ENCODE data around the gene PLSCR2. TPM values are rescaled to one million over a fixed set of nuclear protein-coding genes. Genes with fewer than 3 reads are reported as not detected.

The PLSCR2 gene
- polyA plus RNA-seq, 3 donors, result not detected

GRCh38 chr3:146493761-146494160 lies 24.4 kb upstream of the PLSCR2 start:
- Histone ChIP-seq H3K4me1 (ENCODE audit: control insufficient read depth in 1 of 2, insufficient read depth in 2 of 2, low read length in 2 of 2) (no peaks in the 10 kb centered on the region), H3K27me3 (ENCODE audit: control insufficient read depth in 2 of 2, insufficient read depth in 2 of 2, low read length in 2 of 2) (no peaks in the 10 kb centered on the region), H3K79me2 (ENCODE audit: insufficient read depth, low read length) (no peaks in the 10 kb centered on the region), H3K27ac (ENCODE audit: low read depth in 1 of 2, low read length in 2 of 2) (no peak overlapping the region), H4K20me1 (ENCODE audit: insufficient read depth, low read length) (no peaks in the 10 kb centered on the region), H3K4me2 (replicated peaks; ENCODE audit: extremely low read depth, low read length, poor library complexity, severe bottlenecking) (no peak overlapping the region), H3K9me3 (replicated peaks in 1 of 2; ENCODE audit: control insufficient read depth in 1 of 2, insufficient read depth in 1 of 2, low read length in 2 of 2) (peaks cover 0 to 8% of the 10 kb centered on the region in 2 donors), H2AFZ (ENCODE audit: insufficient read depth, low read depth, low read length, poor library complexity, severe bottlenecking) (no peak overlapping the region), H3K4me3 (replicated peaks in 1 of 3; ENCODE audit: low read depth in 2 of 3, low read length in 3 of 3) (no peak overlapping the region), H3K9ac (ENCODE audit: insufficient read depth, low read length, poor library complexity, severe bottlenecking) (no peak overlapping the region), H3K36me3 (replicated peaks in 1 of 2; ENCODE audit: control insufficient read depth in 1 of 2, insufficient read depth in 2 of 2, low read length in 2 of 2) (no peaks in the 10 kb centered on the region)
- Mint-ChIP-seq H3K36me3 (no peaks in the 10 kb centered on the region), H3K4me3 (no peak overlapping the region), H3K4me1 (peaks cover 4% of the 10 kb centered on the region), H3K27ac (no peak overlapping the region), H3K27me3 (ENCODE audit: low read depth in 3 of 3) (peaks cover 0 to 2% (median 0%) of the 10 kb centered on the region in 3 donors), H3K9me3 (peaks cover 8 to 13% (median 11%) of the 10 kb centered on the region in 7 donors)
- TF ChIP-seq, protein P1, sequence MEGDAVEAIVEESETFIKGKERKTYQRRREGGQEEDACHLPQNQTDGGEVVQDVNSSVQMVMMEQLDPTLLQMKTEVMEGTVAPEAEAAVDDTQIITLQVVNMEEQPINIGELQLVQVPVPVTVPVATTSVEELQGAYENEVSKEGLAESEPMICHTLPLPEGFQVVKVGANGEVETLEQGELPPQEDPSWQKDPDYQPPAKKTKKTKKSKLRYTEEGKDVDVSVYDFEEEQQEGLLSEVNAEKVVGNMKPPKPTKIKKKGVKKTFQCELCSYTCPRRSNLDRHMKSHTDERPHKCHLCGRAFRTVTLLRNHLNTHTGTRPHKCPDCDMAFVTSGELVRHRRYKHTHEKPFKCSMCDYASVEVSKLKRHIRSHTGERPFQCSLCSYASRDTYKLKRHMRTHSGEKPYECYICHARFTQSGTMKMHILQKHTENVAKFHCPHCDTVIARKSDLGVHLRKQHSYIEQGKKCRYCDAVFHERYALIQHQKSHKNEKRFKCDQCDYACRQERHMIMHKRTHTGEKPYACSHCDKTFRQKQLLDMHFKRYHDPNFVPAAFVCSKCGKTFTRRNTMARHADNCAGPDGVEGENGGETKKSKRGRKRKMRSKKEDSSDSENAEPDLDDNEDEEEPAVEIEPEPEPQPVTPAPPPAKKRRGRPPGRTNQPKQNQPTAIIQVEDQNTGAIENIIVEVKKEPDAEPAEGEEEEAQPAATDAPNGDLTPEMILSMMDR (IDR thresholded peaks at IDR 0.05), result no peak
- intact Hi-C loops (cut with micrococcal nuclease), result no loop called here
- DNase-seq, result no peak
- no CpG with 5 or more reads among the region's 2 CpGs for WGBS (ENCODE audit: insufficient coverage)

DNA sequence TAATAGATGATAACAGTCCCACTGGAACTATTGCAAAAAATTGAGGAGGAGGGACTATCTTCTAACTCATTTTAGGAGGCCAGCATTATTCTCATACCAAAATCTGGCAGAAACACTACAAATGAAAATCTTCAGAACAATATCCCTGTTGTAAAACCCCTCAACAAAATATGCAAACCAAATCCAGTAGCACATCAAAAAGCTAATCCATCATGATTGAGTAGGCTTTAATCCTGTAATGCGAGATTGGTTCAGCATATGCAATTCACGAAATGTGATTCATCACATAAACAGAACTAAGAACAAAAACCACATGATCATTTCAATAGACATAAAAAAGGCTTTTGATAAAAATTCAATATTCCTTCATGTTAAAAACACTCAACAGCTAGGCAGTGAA lies 23.9 kb upstream of the PLSCR2 start:
- H3K4me1 Mint-ChIP-seq, result peaks cover 2% of the 10 kb centered on the region
- Histone ChIP-seq H3K36me3 (replicated peaks in 1 of 2; ENCODE audit: control insufficient read depth in 1 of 2, insufficient read depth in 2 of 2, low read length in 2 of 2) (no peaks in the 10 kb centered on the region), H2AFZ (ENCODE audit: insufficient read depth, low read depth, low read length, poor library complexity, severe bottlenecking) (no peak overlapping the region), H4K20me1 (ENCODE audit: insufficient read depth, low read length) (no peaks in the 10 kb centered on the region), H3K4me3 (replicated peaks in 1 of 3; ENCODE audit: low read depth in 2 of 3, low read length in 3 of 3) (no peak overlapping the region), H3K9me3 (replicated peaks in 1 of 2; ENCODE audit: control insufficient read depth in 1 of 2, insufficient read depth in 1 of 2, low read length in 2 of 2) (peaks cover 0 to 8% of the 10 kb centered on the region in 2 donors), H3K4me2 (replicated peaks; ENCODE audit: extremely low read depth, low read length, poor library complexity, severe bottlenecking) (no peak overlapping the region), H3K79me2 (ENCODE audit: insufficient read depth, low read length) (no peaks in the 10 kb centered on the region), H3K4me1 (ENCODE audit: control insufficient read depth in 1 of 2, insufficient read depth in 2 of 2, low read length in 2 of 2) (no peaks in the 10 kb centered on the region), H3K27ac (ENCODE audit: low read depth in 1 of 2, low read length in 2 of 2) (no peak overlapping the region), H3K9ac (ENCODE audit: insufficient read depth, low read length, poor library complexity, severe bottlenecking) (no peak overlapping the region), H3K27me3 (ENCODE audit: control insufficient read depth in 2 of 2, insufficient read depth in 2 of 2, low read length in 2 of 2) (no peaks in the 10 kb centered on the region)
- no peak for DNase-seq
- H3K9me3 Mint-ChIP-seq, result peaks cover 8 to 12% (median 11%) of the 10 kb centered on the region in 7 donors
- intact Hi-C loops (cut with micrococcal nuclease), result no loop called here
- WGBS (ENCODE audit: insufficient coverage), result no CpG with 5 or more reads among the region's 2 CpGs
- H3K27ac Mint-ChIP-seq, result no peak overlapping the region
- H3K27me3 Mint-ChIP-seq (ENCODE audit: low read depth in 3 of 3), result peaks cover 0 to 2% (median 0%) of the 10 kb centered on the region in 3 donors
- TF ChIP-seq, protein P1 (IDR thresholded peaks at IDR 0.05), result no peak
- no peaks in the 10 kb centered on the region for H3K36me3 Mint-ChIP-seq
- no peak overlapping the region for H3K4me3 Mint-ChIP-seq

Measured in CD14-positive monocyte (primary cell).